Epithelial cell of esophagus (primary cell): ENCODE measurements around the gene SPINK4.

Experiments
- DNase-seq: peaks from one replicate; pipeline ENCODE4 v3.0.0; 2010; ENCODE audit warnings: low read depth
- H3K4me3 ChIP-seq: 2 replicates; pipeline ENCODE4 v1.5.1; 2011; ENCODE audit warnings: mild to moderate bottlenecking, low read length, control low read depth
- TF ChIP-seq, protein P1 (sequence below): IDR thresholded peaks from 2 replicates; pipeline ENCODE4 v1.5.1; 2011; ENCODE audit warnings: low read depth, mild to moderate bottlenecking, low read length, control low read depth, inconsistent platforms; ENCODE audit not compliant: insufficient read depth; ENCODE audit errors: missing control alignments

Gene SPINK4

DNA sequence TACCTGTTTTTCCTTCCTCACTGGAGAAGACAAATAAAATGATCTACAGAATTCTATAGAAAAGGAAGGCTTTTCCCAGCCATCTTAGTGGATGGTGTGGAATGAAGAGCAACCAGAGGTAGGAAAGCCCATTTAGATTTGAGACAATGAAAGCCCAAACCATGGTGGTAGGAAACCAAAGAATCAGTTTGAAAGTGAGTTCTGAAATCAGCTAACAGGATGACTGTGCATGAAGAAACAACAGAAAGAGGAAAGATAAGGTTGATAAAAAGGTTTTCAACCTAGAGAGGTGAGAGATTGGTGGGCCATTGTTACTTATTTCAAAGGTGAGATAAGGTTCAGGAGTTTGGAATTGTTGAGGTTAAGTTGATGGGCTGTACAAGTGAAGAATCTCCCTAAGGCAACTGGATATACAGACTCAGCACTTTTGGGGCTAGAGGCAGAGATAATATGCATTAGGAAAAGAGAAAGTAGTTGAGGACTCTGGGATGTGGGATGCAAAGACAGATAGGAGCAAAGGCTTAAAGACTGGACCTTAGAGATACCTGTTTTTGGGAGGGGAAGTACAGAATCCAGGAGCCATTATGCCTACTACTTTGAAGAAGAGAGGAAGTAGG lies 27.3 kb downstream of the SPINK4 start:
- TF ChIP-seq, protein P1, sequence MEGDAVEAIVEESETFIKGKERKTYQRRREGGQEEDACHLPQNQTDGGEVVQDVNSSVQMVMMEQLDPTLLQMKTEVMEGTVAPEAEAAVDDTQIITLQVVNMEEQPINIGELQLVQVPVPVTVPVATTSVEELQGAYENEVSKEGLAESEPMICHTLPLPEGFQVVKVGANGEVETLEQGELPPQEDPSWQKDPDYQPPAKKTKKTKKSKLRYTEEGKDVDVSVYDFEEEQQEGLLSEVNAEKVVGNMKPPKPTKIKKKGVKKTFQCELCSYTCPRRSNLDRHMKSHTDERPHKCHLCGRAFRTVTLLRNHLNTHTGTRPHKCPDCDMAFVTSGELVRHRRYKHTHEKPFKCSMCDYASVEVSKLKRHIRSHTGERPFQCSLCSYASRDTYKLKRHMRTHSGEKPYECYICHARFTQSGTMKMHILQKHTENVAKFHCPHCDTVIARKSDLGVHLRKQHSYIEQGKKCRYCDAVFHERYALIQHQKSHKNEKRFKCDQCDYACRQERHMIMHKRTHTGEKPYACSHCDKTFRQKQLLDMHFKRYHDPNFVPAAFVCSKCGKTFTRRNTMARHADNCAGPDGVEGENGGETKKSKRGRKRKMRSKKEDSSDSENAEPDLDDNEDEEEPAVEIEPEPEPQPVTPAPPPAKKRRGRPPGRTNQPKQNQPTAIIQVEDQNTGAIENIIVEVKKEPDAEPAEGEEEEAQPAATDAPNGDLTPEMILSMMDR = no peak
- no peak overlapping the region for H3K4me3 ChIP-seq
- DNase-seq = no peak

DNA sequence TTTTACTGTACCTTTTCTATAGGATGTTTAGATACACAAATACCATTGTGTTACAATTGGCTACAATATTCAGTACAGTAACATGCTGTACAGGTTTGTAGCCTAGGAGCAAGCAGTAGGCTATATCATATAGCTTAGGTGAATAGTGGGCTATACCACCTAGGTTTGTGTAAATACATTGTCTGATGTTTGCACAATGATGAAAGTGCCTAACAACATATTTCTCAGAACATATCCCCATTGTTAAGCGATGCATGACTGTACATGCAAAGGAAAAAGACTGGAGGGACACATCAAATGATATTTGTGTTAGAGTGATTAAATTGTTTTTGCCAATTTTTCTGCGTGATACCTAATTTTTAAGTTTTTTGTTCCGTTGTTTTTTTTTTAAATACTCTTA lies 30.2 kb downstream of the SPINK4 start:
- DNase-seq = peak; percentile 58

DNA sequence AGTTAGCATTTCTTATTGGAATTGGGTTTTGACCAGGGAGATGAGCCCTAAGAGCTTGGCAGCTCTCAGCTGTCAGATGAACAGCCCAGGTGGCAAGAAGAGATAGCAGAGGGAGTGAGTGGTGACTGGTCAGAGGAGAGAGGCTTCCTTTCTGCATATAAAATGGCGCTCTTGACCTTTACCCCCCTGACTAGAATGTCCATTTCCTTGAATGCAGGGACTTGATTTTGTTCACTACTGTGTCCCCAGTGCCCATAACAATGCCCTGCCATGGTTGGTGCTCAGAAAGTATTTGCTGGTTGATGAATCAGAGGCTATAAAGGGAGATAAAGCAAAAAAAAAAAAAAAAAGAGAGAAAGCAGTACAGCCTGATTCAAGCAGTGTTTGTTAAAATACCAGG lies 32.1 kb downstream of the SPINK4 start:
- DNase-seq = no peak
- H3K4me3 ChIP-seq = no peak overlapping the region
- TF ChIP-seq, protein P1 = no peak

More for the DNA sequence above, 30.2 kb downstream of the SPINK4 start:
- no peak overlapping the region for H3K4me3 ChIP-seq
- TF ChIP-seq, protein P1 = no peak

DNA sequence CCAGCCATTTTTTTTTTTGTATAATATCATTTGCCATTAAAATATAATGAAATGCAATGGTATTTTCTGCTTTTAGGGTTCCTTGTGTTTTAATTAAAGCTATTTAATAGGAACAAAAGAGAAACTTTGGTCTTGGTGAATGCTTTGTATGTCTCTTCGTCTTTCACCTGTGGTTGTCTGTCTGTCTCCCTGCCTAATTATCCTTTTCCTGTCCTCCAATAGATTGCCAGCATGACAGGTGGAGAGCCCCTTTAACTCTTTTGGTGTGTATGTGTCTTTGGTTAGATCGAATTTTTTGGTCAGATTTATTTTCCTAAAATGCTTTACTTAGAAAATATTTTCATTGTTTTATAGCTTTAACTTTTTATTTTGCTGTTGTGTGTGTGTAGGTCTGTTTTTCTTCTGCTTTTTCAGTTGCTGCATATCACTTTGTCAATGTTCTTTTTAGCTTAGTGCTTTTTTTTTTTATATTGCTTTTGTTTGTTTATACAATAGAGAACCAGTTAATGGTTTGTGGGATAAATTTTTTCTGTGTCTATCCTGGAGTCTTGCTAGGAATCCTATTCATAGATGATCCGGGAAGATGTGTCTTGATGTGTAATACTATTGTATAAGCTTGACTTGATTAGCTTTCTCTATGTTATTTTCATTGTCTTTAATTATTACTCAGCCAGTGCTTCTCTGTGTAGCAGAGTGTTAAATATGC lies 33.5 kb downstream of the SPINK4 start:
- TF ChIP-seq, protein P1 = no peak

DNA sequence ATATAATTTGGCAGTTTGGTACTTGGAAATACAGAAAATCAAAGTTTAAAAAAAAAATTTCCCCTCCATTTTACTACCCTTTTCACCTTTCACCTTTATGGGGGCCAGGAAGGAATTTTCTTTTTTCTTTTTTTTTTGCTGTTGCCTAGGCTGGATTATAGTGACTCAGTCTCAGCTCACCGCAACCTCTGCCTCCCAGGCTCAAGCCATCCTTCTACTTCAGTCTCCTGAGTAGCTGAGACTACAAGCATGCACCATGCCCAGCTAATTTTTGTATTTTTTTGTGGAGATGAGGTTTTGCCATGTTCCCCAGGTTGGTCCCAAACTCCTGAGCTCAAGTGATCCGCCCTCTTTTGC lies 34.0 kb downstream of the SPINK4 start:
- H3K4me3 ChIP-seq = no peak overlapping the region

More for the DNA sequence above, 33.5 kb downstream of the SPINK4 start:
- DNase-seq = no peak
- H3K4me3 ChIP-seq = no peak overlapping the region

DNA sequence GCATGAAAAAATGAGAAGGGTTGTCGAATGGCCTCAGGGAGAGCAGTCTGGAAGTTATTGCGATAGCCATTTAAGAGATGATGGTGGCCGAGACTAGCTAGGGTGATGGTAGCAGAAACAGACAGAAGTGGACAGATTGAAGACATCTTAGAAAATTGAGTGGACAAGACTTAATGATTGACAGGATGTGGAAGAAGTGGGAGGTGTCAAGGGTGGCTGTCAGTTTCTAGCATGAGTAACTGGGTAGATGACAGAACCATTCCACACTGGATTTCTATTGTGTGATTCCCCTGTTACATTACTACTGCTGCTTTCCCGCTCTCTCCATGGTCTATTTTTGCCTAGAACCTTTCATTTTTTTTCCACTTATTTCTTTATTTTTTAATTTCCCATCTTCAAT lies 37.5 kb downstream of the SPINK4 start:
- no peak for DNase-seq
- TF ChIP-seq, protein P1 = no peak
- no peak overlapping the region for H3K4me3 ChIP-seq

More for the DNA sequence above, 34.0 kb downstream of the SPINK4 start:
- DNase-seq = peak; percentile 16
- TF ChIP-seq, protein P1 = no peak
